K562 (cell line): ENCODE measurements around the gene NDUFS8. TPM values are rescaled to one million over a fixed set of nuclear protein-coding genes. Genes with fewer than 3 reads are reported as not detected.

Experiments
- ILK ChIP-seq: fragments of 450-650 bp; IDR thresholded peaks from 2 replicates; pipeline ENCODE4 v1.6.1; 2016; ENCODE audit warnings: missing genetic modification characterization, low read depth, mild to moderate bottlenecking, missing compliant biosample characterization, moderate library complexity, borderline replicate concordance
- JUN ChIP-seq, 2 experiments: sonication (generic) in 1 of 2; formaldehyde crosslinking in 1 of 2; IDR thresholded peaks; 2 replicates each; pipeline versions ENCODE4 v1.6.1 to v1.8.0; 2012 to 2022; ENCODE audit warnings: borderline replicate concordance in 2 of 2, mild to moderate bottlenecking in 2 of 2, improper control_type of control experiment in 1 of 2, low read depth in 1 of 2, low read length in 1 of 2, missing genetic modification reagents in 1 of 2
- PHF8 ChIP-seq: fragments of 200-600 bp; sonication (generic); IDR thresholded peaks from 2 replicates; pipeline ENCODE4 v1.6.1; 2012; ENCODE audit warnings: mixed run types, mild to moderate bottlenecking, inconsistent platforms, low read length, moderate library complexity, borderline replicate concordance
- PML ChIP-seq: IDR thresholded peaks from 2 replicates; pipeline ENCODE4 v1.6.1; 2012; ENCODE audit warnings: low read length, inconsistent platforms
- PPARD ChIP-seq: fragments of 250-450 bp; sonication (Bioruptor Pico); IDR thresholded peaks from 2 replicates; pipeline ENCODE4 v1.8.0; 2022; ENCODE audit warnings: inconsistent platforms, mild to moderate bottlenecking, moderate library complexity
- RAD51 ChIP-seq: fragments of 450-650 bp; IDR thresholded peaks from 2 replicates; pipeline ENCODE4 v1.7.1; 2016; ENCODE audit warnings: low read depth, mild to moderate bottlenecking, borderline replicate concordance
- SAFB ChIP-seq: fragments of 200-400 bp; formaldehyde crosslinking; IDR thresholded peaks from 2 replicates; pipeline ENCODE4 v1.6.1; 2017; ENCODE audit warnings: low read depth, low read length, borderline replicate concordance
- TCF7L2 ChIP-seq: fragments of 150-350 bp; IDR thresholded peaks from 2 replicates; pipeline ENCODE4 v1.6.1; 2016; ENCODE audit warnings: low read depth, mild to moderate bottlenecking, low read length, moderate library complexity
- ZC3H4 ChIP-seq: sonication (generic); formaldehyde crosslinking; IDR thresholded peaks from 2 replicates; pipeline ENCODE4 v1.9.0; 2021; ENCODE audit warnings: missing genetic modification reagents, borderline replicate concordance
- ZNF175 ChIP-seq: fragments of 200-800 bp; sonication (Bioruptor generic); IDR thresholded peaks from 2 replicates; pipeline ENCODE4 v1.6.1; 2016; ENCODE audit warnings: low read depth, mild to moderate bottlenecking, missing genetic modification characterization, missing compliant biosample characterization
- ZNF253 ChIP-seq: fragments of 250-450 bp; sonication (Bioruptor Pico); conservative IDR thresholded peaks from 2 replicates; pipeline ENCODE4 v1.6.1; 2021; ENCODE audit warnings: mild to moderate bottlenecking
- ZNF384 ChIP-seq: IDR thresholded peaks from 2 replicates; pipeline ENCODE4 v1.6.1; 2012; ENCODE audit warnings: low read depth, low read length, improper control_type of control experiment
- polyA plus RNA-seq, 8 experiments: library from polyadenylated mRNA; depleted of rRNA in 4 of 8; stranded (reverse) in 5 of 8; unstranded in 3 of 8; fragments of >200 nt; fragmentation: Nextera tagmentation in 2 of 8; fragmentation: Illumina TruSeq in 1 of 8; extraction: Ambion mirVana in 2 of 8; extraction: Trizol in 1 of 8; gene quantifications; 2 replicates each; pipeline versions ENCODE4 v1.2.1 to v1.2.3, GENCODE V29; 2011 to 2014; ENCODE audit warnings: inconsistent platforms in 1 of 8, missing spikeins in 1 of 8
- total RNA-seq, 7 experiments: library from RNA; depleted of rRNA in 6 of 7; stranded (reverse); fragments of >200 nt in 6 of 7; fragmentation: Illumina TruSeq in 2 of 7; extraction: Trizol in 2 of 7; gene quantifications; 2 replicates each; pipeline versions ENCODE4 v1.2.1 to v1.2.3, GENCODE V29; 2011 to 2021; ENCODE audit warnings: low replicate concordance in 1 of 7
- TF ChIP-seq, protein P1 (sequence below): IDR thresholded peaks from 2 replicates; pipeline ENCODE4 v1.6.1; 2012; ENCODE audit warnings: low read depth, low read length, improper control_type of control experiment, borderline replicate concordance
- TF ChIP-seq, protein P2 (sequence below): fragments of 250-450 bp; sonication (Bioruptor Pico); IDR thresholded peaks from 2 replicates; pipeline ENCODE4 v1.5.1; 2021; ENCODE audit warnings: mild to moderate bottlenecking
- TF ChIP-seq, protein P3 (sequence below), 2 experiments: fragments of 200-800 bp in 1 of 2; sonication (Bioruptor generic) in 1 of 2; sonication (generic) in 1 of 2; formaldehyde crosslinking in 1 of 2; IDR thresholded peaks in 1 of 2; conservative IDR thresholded peaks in 1 of 2; 2 replicates each; pipeline versions ENCODE4 v1.5.0 to v1.6.1; 2016 to 2020; ENCODE audit warnings: missing compliant biosample characterization in 1 of 2, missing genetic modification characterization in 1 of 2, missing genetic modification reagents in 1 of 2
- TF ChIP-seq, protein P4 (sequence below): fragments of 450-650 bp; formaldehyde crosslinking; IDR thresholded peaks from 2 replicates; pipeline ENCODE4 v1.4.0; 2022; ENCODE audit warnings: missing genetic modification characterization

The NDUFS8 gene
- total and polyA plus RNA-seq, 9 of the 15 experiments (the other 6 are each of a cell fraction or from before 2014, with no cell fraction given): 36.5 to 351 (median 101) TPM

GRCh38 chr11:68040101-68040956, 9.8 kb downstream of the NDUFS8 start (continued):
- TF ChIP-seq, protein P1, sequence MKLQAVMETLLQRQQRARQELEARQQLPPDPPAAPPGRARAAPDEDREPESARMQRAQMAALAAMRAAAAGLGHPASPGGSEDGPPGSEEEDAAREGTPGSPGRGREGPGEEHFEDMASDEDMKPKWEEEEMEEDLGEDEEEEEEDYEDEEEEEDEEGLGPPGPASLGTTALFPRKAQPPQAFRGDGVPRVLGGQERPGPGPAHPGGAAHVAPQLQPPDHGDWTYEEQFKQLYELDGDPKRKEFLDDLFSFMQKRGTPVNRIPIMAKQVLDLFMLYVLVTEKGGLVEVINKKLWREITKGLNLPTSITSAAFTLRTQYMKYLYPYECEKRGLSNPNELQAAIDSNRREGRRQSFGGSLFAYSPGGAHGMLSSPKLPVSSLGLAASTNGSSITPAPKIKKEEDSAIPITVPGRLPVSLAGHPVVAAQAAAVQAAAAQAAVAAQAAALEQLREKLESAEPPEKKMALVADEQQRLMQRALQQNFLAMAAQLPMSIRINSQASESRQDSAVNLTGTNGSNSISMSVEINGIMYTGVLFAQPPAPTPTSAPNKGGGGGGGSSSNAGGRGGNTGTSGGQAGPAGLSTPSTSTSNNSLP: no peak
- TF ChIP-seq PPARD (no peak), TCF7L2 (no peak), ZNF253 (CRISPR knock-in tag) (no peak), SAFB (no peak), ILK (tag) (no peak), JUN (IDR thresholded peaks at IDR 0.05; ENCODE audit: borderline replicate concordance, low read depth, low read length) (no peak), JUN (CRISPR knock-in tag; IDR thresholded peaks at IDR 0.05; ENCODE audit: borderline replicate concordance) (no peak), ZC3H4 (no peak; the same call in 1 of the 2 replicates), ZNF175 (CRISPR knock-in tag) (no peak), ZNF384 (no peak), PML (no peak), PHF8 (peak; percentile 44; the same call in 1 of the 2 replicates), RAD51 (no peak)
- TF ChIP-seq, protein P2, sequence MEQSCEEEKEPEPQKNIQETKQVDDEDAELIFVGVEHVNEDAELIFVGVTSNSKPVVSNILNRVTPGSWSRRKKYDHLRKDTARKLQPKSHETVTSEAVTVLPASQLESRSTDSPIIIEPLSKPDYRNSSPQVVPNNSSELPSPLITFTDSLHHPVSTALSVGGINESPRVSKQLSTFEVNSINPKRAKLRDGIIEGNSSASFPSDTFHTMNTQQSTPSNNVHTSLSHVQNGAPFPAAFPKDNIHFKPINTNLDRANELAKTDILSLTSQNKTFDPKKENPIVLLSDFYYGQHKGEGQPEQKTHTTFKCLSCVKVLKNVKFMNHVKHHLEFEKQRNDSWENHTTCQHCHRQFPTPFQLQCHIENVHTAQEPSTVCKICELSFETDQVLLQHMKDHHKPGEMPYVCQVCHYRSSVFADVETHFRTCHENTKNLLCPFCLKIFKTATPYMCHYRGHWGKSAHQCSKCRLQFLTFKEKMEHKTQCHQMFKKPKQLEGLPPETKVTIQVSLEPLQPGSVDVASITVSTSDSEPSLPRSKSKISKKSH: no peak
- TF ChIP-seq, protein P3, sequence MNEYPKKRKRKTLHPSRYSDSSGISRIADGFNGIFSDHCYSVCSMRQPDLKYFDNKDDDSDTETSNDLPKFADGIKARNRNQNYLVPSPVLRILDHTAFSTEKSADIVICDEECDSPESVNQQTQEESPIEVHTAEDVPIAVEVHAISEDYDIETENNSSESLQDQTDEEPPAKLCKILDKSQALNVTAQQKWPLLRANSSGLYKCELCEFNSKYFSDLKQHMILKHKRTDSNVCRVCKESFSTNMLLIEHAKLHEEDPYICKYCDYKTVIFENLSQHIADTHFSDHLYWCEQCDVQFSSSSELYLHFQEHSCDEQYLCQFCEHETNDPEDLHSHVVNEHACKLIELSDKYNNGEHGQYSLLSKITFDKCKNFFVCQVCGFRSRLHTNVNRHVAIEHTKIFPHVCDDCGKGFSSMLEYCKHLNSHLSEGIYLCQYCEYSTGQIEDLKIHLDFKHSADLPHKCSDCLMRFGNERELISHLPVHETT (CRISPR knock-in tag; conservative IDR thresholded peaks at IDR 0.05 in 1 of 2, IDR thresholded peaks at IDR 0.05 in 1 of 2): no peak
- TF ChIP-seq, protein P4, sequence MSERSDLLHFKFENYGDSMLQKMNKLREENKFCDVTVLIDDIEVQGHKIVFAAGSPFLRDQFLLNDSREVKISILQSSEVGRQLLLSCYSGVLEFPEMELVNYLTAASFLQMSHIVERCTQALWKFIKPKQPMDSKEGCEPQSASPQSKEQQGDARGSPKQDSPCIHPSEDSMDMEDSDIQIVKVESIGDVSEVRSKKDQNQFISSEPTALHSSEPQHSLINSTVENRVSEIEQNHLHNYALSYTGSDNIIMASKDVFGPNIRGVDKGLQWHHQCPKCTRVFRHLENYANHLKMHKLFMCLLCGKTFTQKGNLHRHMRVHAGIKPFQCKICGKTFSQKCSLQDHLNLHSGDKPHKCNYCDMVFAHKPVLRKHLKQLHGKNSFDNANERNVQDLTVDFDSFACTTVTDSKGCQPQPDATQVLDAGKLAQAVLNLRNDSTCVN (CRISPR knock-in tag): no peak
